GM21619 (cell line): ENCODE data around the gene CD40LG.
A peak's percentile ranks its signal among the peaks of the same experiment; 100 is the strongest.

Experiments used
- ATAC-seq: cut with Tn5 transposase; IDR thresholded peaks from one replicate; pipeline ENCODE4 v1.9.1; 2021; ENCODE audit not compliant: unreplicated experiment

Gene CD40LG

GRCh38 chrX:136646602-136647239, 1.2 kb upstream of the CD40LG start:
- no peak for ATAC-seq

- no peak for ATAC-seq
Measured at GRCh38 chrX:136650811-136651210, 2.9 kb downstream of the CD40LG start.

- ATAC-seq = no peak
Measured at GRCh38 chrX:136652822-136653723, 5.1 kb downstream of the CD40LG start.

GRCh38 chrX:136656361-136656964, 8.5 kb downstream of the CD40LG start:
- no peak for ATAC-seq

GRCh38 chrX:136658151-136658550, 10.2 kb downstream of the CD40LG start:
- no peak for ATAC-seq

GRCh38 chrX:136659174-136659573, 11.2 kb downstream of the CD40LG start:
- no peak for ATAC-seq

GRCh38 chrX:136660896-136661295, 12.9 kb downstream of the CD40LG start:
- ATAC-seq = no peak

GRCh38 chrX:136662104-136662503, 14.1 kb downstream of the CD40LG start:
- ATAC-seq = no peak

- no peak for ATAC-seq
Measured at GRCh38 chrX:136662976-136663375, 15.0 kb downstream of the CD40LG start.

- peak; percentile 63 for ATAC-seq
Measured at GRCh38 chrX:136665258-136665900, 17.4 kb downstream of the CD40LG start.

- peak; percentile 58 for ATAC-seq
Measured at GRCh38 chrX:136666088-136666487, 18.1 kb downstream of the CD40LG start.

- ATAC-seq = no peak
Measured at GRCh38 chrX:136667446-136668168, 19.6 kb downstream of the CD40LG start.

- no peak for ATAC-seq
Measured at GRCh38 chrX:136671006-136671610, 23.1 kb downstream of the CD40LG start.

- ATAC-seq = no peak
Measured at GRCh38 chrX:136674270-136674985, 26.5 kb downstream of the CD40LG start.

GRCh38 chrX:136679531-136679930, 31.6 kb downstream of the CD40LG start:
- no peak for ATAC-seq

GRCh38 chrX:136684120-136684519, 36.2 kb downstream of the CD40LG start:
- ATAC-seq = no peak

GRCh38 chrX:136687457-136687856, 39.5 kb downstream of the CD40LG start:
- ATAC-seq = no peak

- ATAC-seq = no peak
Measured at GRCh38 chrX:136689436-136689835, 41.5 kb downstream of the CD40LG start.

GRCh38 chrX:136691028-136691809, 43.3 kb downstream of the CD40LG start:
- peak; percentile 41 for ATAC-seq
